Osteoblast (primary cell): ENCODE results near the gene KLHL29. TPM values are rescaled to one million over a fixed set of nuclear protein-coding genes. Genes with fewer than 3 reads are reported as not detected.

Experiments used
- DNase-seq: peaks from one replicate; pipeline ENCODE4 v3.0.0; 2011; ENCODE audit warnings: low spot score, mixed read lengths; ENCODE audit not compliant: insufficient read length; ENCODE audit errors: missing footprints
- H2AFZ ChIP-seq: 2 replicates; pipeline ENCODE4 v1.6.0; 2011; ENCODE audit warnings: mild to moderate bottlenecking, low read length
- H3K27ac ChIP-seq: 2 replicates; pipeline ENCODE4 v1.5.1; 2011; ENCODE audit warnings: mild to moderate bottlenecking, low read depth, low read length, moderate library complexity
- H3K27me3 ChIP-seq: 2 replicates; pipeline ENCODE4 v1.6.0; 2012; ENCODE audit warnings: mild to moderate bottlenecking, control low read depth, inconsistent platforms, low read length, moderate library complexity; ENCODE audit not compliant: insufficient read depth
- H3K36me3 ChIP-seq: 2 replicates; pipeline ENCODE4 v1.5.1; 2011; ENCODE audit warnings: mild to moderate bottlenecking, low read length, control low read depth, moderate library complexity; ENCODE audit not compliant: insufficient read depth
- H3K4me1 ChIP-seq: 2 replicates; pipeline ENCODE4 v1.5.1; 2011; ENCODE audit warnings: mild to moderate bottlenecking, low read length, control low read depth, moderate library complexity; ENCODE audit not compliant: insufficient read depth
- H3K4me2 ChIP-seq: 2 replicates; pipeline ENCODE4 v1.6.0; 2011; ENCODE audit warnings: mild to moderate bottlenecking, low read length; ENCODE audit not compliant: insufficient read depth
- H3K4me3 ChIP-seq: fragments of 200-600 bp; sonication (generic); 3 replicates; pipeline ENCODE4 v1.5.1; 2012; ENCODE audit warnings: mild to moderate bottlenecking, low read length, inconsistent platforms; ENCODE audit not compliant: insufficient read depth
- H3K79me2 ChIP-seq: 2 replicates; pipeline ENCODE4 v1.6.0; 2012; ENCODE audit warnings: mild to moderate bottlenecking, low read length, control low read depth, inconsistent platforms; ENCODE audit not compliant: insufficient read depth
- H3K9me3 ChIP-seq: 2 replicates; pipeline ENCODE4 v1.5.1; 2011; ENCODE audit warnings: low read depth, low read length, control low read depth
- H4K20me1 ChIP-seq: 2 replicates; pipeline ENCODE4 v1.6.0; 2012; ENCODE audit warnings: mild to moderate bottlenecking, low read length, control low read depth; ENCODE audit not compliant: insufficient read depth
- CTCF ChIP-seq: IDR thresholded peaks from 2 replicates; pipeline ENCODE4 v1.5.1; 2011; ENCODE audit warnings: mild to moderate bottlenecking, low read depth, low read length, moderate library complexity; ENCODE audit errors: extremely low read depth
- total RNA-seq: library from RNA; depleted of rRNA; stranded (reverse); fragments of >200 nt; gene quantifications from 2 replicates; pipeline ENCODE4 v1.2.3, GENCODE V29; 2012

The KLHL29 gene
- total RNA-seq, 1 donor: 3.3 TPM

- Histone ChIP-seq H3K4me2 (no peak overlapping the region), H4K20me1 (peaks cover 4% of the 10 kb centered on the region), H3K36me3 (no peaks in the 10 kb centered on the region), H2AFZ (no peak overlapping the region), H3K4me3 (no peak overlapping the region), H3K79me2 (no peaks in the 10 kb centered on the region), H3K27ac (no peak overlapping the region), H3K4me1 (no peaks in the 10 kb centered on the region), H3K9me3 (no peaks in the 10 kb centered on the region), H3K27me3 (no peaks in the 10 kb centered on the region)
- no peak for DNase-seq
- no peak for TF ChIP-seq CTCF
Observed at GRCh38 chr2:23464905-23465537, 80.0 kb downstream of the KLHL29 start.

- H3K4me2 ChIP-seq: no peak overlapping the region
- H3K4me3 ChIP-seq: no peak overlapping the region
- H3K27me3 ChIP-seq: no peaks in the 10 kb centered on the region
- no peak overlapping the region for H2AFZ ChIP-seq
- no peaks in the 10 kb centered on the region for H3K9me3 ChIP-seq
- H3K79me2 ChIP-seq: no peaks in the 10 kb centered on the region
- no peak overlapping the region for H3K27ac ChIP-seq
- no peaks in the 10 kb centered on the region for H3K4me1 ChIP-seq
- peaks cover 7% of the 10 kb centered on the region for H4K20me1 ChIP-seq
- no peak for TF ChIP-seq CTCF
- DNase-seq: no peak
- no peaks in the 10 kb centered on the region for H3K36me3 ChIP-seq
Observed at GRCh38 chr2:23465936-23466335, 81.0 kb downstream of the KLHL29 start.

GRCh38 chr2:23467618-23468017, 82.6 kb downstream of the KLHL29 start:
- Histone ChIP-seq H3K4me2 (no peak overlapping the region), H3K27ac (no peak overlapping the region), H2AFZ (no peak overlapping the region), H3K27me3 (no peaks in the 10 kb centered on the region), H3K36me3 (no peaks in the 10 kb centered on the region), H4K20me1 (peaks cover 7% of the 10 kb centered on the region), H3K79me2 (no peaks in the 10 kb centered on the region), H3K9me3 (no peaks in the 10 kb centered on the region), H3K4me1 (no peaks in the 10 kb centered on the region), H3K4me3 (no peak overlapping the region)
- no peak for DNase-seq
- no peak for TF ChIP-seq CTCF

DNA sequence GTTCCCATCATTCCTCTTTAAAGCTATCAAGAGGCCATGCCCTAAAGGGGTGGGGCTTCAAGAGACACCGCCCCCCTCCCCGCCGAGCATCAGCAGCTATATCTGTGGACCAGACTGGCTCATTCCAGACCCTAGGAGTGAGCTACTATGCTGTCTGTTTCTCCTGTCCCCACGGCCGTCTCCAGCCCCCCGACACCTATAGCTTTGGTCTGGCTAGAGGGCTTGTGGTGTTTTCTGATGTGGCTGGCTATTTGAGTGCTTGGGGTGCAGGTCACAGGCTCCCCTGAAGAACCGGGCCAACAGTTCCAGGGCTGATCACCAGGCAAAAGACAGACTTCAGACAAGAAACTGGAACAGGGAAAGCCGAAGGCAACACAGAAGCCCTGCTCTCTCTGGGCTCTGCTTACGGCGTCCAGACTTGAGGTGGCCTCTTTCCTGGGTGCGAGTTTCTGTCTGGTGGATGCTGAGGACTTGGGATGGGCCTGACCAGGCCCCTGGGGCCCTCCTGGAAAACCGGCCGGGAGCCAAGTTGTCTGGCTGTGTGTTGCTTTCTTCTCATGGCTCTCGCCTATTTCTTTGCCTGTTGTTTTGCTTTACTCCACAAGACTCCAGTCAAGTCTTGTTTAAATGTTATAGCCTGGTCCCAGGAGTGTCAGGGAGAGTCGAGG, 83.6 kb downstream of the KLHL29 start:
- no peak for DNase-seq
- no peaks in the 10 kb centered on the region for H3K27me3 ChIP-seq
- H3K4me2 ChIP-seq: no peak overlapping the region
- peaks cover 7% of the 10 kb centered on the region for H4K20me1 ChIP-seq
- no peak overlapping the region for H3K4me3 ChIP-seq
- no peaks in the 10 kb centered on the region for H3K36me3 ChIP-seq
- H3K27ac ChIP-seq: no peak overlapping the region
- no peaks in the 10 kb centered on the region for H3K9me3 ChIP-seq
- H3K79me2 ChIP-seq: no peaks in the 10 kb centered on the region
- no peak overlapping the region for H2AFZ ChIP-seq
- no peak for TF ChIP-seq CTCF
- no peaks in the 10 kb centered on the region for H3K4me1 ChIP-seq
